Measurements from ENCODE around the gene CACNG7. TPM values are rescaled to one million over a fixed set of nuclear protein-coding genes. Genes with fewer than 3 reads are reported as not detected.

CACNG7 gene
- total and polyA plus RNA-seq, 2 donors, result 0.05 TPM; not detected in 1

- Histone ChIP-seq H3K4me3 (ENCODE audit: low read length in 2 of 2) (no peak within 1 kb of the TSS), H3K9me3 (ENCODE audit: control insufficient read depth in 2 of 2, insufficient read depth in 1 of 2, low read length in 1 of 2) (no peaks in the 10 kb centered on the region), H3K27me3 (ENCODE audit: control insufficient read depth in 2 of 2, insufficient read depth in 1 of 2, low read length in 1 of 2) (peaks cover 25 to 54% of the 10 kb centered on the region in 2 donors), H3K4me1 (ENCODE audit: control insufficient read depth in 2 of 2, insufficient read depth in 2 of 2, low read length in 2 of 2) (no peaks in the 10 kb centered on the region), H3K27ac (ENCODE audit: low read depth in 1 of 2, low read length in 1 of 2) (no peak within 1 kb of the TSS), H3K36me3 (ENCODE audit: control insufficient read depth in 2 of 2, insufficient read depth in 2 of 2, low read length in 1 of 2) (no peaks in the 10 kb centered on the region)
- no peak for DNase-seq (ENCODE audit: low read depth in 6 of 9, low spot score in 9 of 9)
- 7% methylated on average over 66 of the region's 66 CpGs for WGBS
Observed at GRCh38 chr19:53991224-53992113, 82.4 kb downstream of the CACNG7 start, which contains the start of gene CACNG6. Gene CACNG6, plus strand, starts transcription at chr19:53991637. Its CDS starts 1,241 bp downstream, at chr19:53992878.

DNA sequence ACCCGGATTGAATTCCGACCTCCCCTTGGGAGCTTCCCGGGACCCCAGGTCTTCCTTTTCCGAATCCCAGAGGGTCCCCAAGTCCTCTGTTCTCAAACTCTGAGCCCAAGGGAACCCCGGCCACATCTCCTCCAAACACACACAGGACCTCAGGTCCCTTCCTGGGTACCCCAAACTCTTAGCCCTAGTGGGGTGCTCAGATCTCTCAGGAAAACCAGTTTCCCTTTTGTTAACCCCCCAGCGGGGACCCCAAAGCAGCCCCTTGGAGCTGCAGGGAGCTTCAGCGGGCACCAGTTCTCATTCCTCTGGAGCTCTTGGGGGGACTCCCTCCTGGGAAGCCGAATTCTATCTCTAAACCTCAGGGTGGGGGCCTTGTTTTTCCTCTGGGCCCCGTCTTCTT is 83.1 kb downstream of the CACNG7 start:
- Histone ChIP-seq H3K4me3 (ENCODE audit: low read length in 2 of 2) (no peak overlapping the region), H3K36me3 (ENCODE audit: control insufficient read depth in 2 of 2, insufficient read depth in 2 of 2, low read length in 1 of 2) (no peaks in the 10 kb centered on the region), H3K9me3 (ENCODE audit: control insufficient read depth in 2 of 2, insufficient read depth in 1 of 2, low read length in 1 of 2) (no peaks in the 10 kb centered on the region), H3K27ac (ENCODE audit: low read depth in 1 of 2, low read length in 1 of 2) (no peak overlapping the region), H3K4me1 (ENCODE audit: control insufficient read depth in 2 of 2, insufficient read depth in 2 of 2, low read length in 2 of 2) (no peaks in the 10 kb centered on the region), H3K27me3 (ENCODE audit: control insufficient read depth in 2 of 2, insufficient read depth in 1 of 2, low read length in 1 of 2) (peaks cover 25 to 54% of the 10 kb centered on the region in 2 donors)
- WGBS, result 69% methylated on average over 9 of the region's 9 CpGs
- no peak for DNase-seq (ENCODE audit: low read depth in 6 of 9, low spot score in 9 of 9)

- H3K27me3 ChIP-seq (ENCODE audit: control insufficient read depth in 2 of 2, insufficient read depth in 1 of 2, low read length in 1 of 2), result peaks cover 25 to 48% of the 10 kb centered on the region in 2 donors
- no peaks in the 10 kb centered on the region for H3K9me3 ChIP-seq (ENCODE audit: control insufficient read depth in 2 of 2, insufficient read depth in 1 of 2, low read length in 1 of 2)
- no peak for DNase-seq (ENCODE audit: low read depth in 6 of 9, low spot score in 9 of 9)
- no peak overlapping the region for H3K4me3 ChIP-seq (ENCODE audit: low read length in 2 of 2)
- no peak overlapping the region for H3K27ac ChIP-seq (ENCODE audit: low read depth in 1 of 2, low read length in 1 of 2)
- H3K4me1 ChIP-seq (ENCODE audit: control insufficient read depth in 2 of 2, insufficient read depth in 2 of 2, low read length in 2 of 2), result no peaks in the 10 kb centered on the region
- no peaks in the 10 kb centered on the region for H3K36me3 ChIP-seq (ENCODE audit: control insufficient read depth in 2 of 2, insufficient read depth in 2 of 2, low read length in 1 of 2)
- 23% methylated on average over 43 of the region's 43 CpGs for WGBS
Observed at GRCh38 chr19:53992815-53993214, 83.7 kb downstream of the CACNG7 start.

- DNase-seq (ENCODE audit: low read depth in 6 of 9, low spot score in 9 of 9), result no peak
- Histone ChIP-seq H3K27me3 (ENCODE audit: control insufficient read depth in 2 of 2, insufficient read depth in 1 of 2, low read length in 1 of 2) (peaks cover 25 to 47% of the 10 kb centered on the region in 2 donors), H3K27ac (ENCODE audit: low read depth in 1 of 2, low read length in 1 of 2) (no peak overlapping the region), H3K36me3 (ENCODE audit: control insufficient read depth in 2 of 2, insufficient read depth in 2 of 2, low read length in 1 of 2) (no peaks in the 10 kb centered on the region), H3K9me3 (ENCODE audit: control insufficient read depth in 2 of 2, insufficient read depth in 1 of 2, low read length in 1 of 2) (no peaks in the 10 kb centered on the region), H3K4me3 (ENCODE audit: low read length in 2 of 2) (no peak overlapping the region), H3K4me1 (ENCODE audit: control insufficient read depth in 2 of 2, insufficient read depth in 2 of 2, low read length in 2 of 2) (no peaks in the 10 kb centered on the region)
- WGBS, result 87% methylated on average over 3 of the region's 3 CpGs
Observed at GRCh38 chr19:53993448-53993847, 84.4 kb downstream of the CACNG7 start.

Other genes with a start within 250 kb of the CACNG7 start
- 0.24 TPM for gene NLRP12, start 85.0 kb upstream of the CACNG7 start, total RNA-seq
- 0.21 TPM for gene NLRP12, start 85.0 kb upstream of the CACNG7 start, polyA plus RNA-seq
- 4.5 TPM for gene MYADM, start 41.4 kb upstream of the CACNG7 start, total RNA-seq
- gene MYADM, start 41.4 kb upstream of the CACNG7 start, polyA plus RNA-seq, result 34.4 TPM
- gene PRKCG, start 27.1 kb upstream of the CACNG7 start, total RNA-seq, result 1.1 TPM
- 4.5 TPM for gene PRKCG, start 27.1 kb upstream of the CACNG7 start, polyA plus RNA-seq
- not detected for gene CACNG8, start 53.7 kb downstream of the CACNG7 start, total RNA-seq
- 0.05 TPM for gene CACNG8, start 53.7 kb downstream of the CACNG7 start, polyA plus RNA-seq
- gene CACNG6, start 82.4 kb downstream of the CACNG7 start, total RNA-seq, result 0.05 TPM
- gene CACNG6, start 82.4 kb downstream of the CACNG7 start, polyA plus RNA-seq, result 0.05 TPM
- gene VSTM1, start 154.6 kb downstream of the CACNG7 start, total RNA-seq, result 1.1 TPM
- gene VSTM1, start 154.6 kb downstream of the CACNG7 start, polyA plus RNA-seq, result 0.37 TPM
- gene TARM1, start 172.1 kb downstream of the CACNG7 start, total RNA-seq, result 0.05 TPM
- gene TARM1, start 172.1 kb downstream of the CACNG7 start, polyA plus RNA-seq, result not detected
- gene OSCAR, start 191.5 kb downstream of the CACNG7 start, total RNA-seq, result 0.61 TPM
- gene OSCAR, start 191.5 kb downstream of the CACNG7 start, polyA plus RNA-seq, result 5.5 TPM
- gene NDUFA3, start 193.6 kb downstream of the CACNG7 start, total RNA-seq, result 215 TPM
- gene NDUFA3, start 193.6 kb downstream of the CACNG7 start, polyA plus RNA-seq, result 190 TPM
- 34.9 TPM for gene TFPT, start 206.4 kb downstream of the CACNG7 start, total RNA-seq
- gene TFPT, start 206.4 kb downstream of the CACNG7 start, polyA plus RNA-seq, result 34.3 TPM
- gene PRPF31, start 206.5 kb downstream of the CACNG7 start, total RNA-seq, result 42.4 TPM
- gene PRPF31, start 206.5 kb downstream of the CACNG7 start, polyA plus RNA-seq, result 62.2 TPM
- 7.6 TPM for gene CNOT3, start 228.5 kb downstream of the CACNG7 start, total RNA-seq
- 27.8 TPM for gene CNOT3, start 228.5 kb downstream of the CACNG7 start, polyA plus RNA-seq

Data from thymus (tissue), 11 donors.